Parathyroid adenoma (tissue), 2 donors: ENCODE results near the gene FSTL3.

Experiments
- H2AFZ ChIP-seq: fragments of 300-600 bp; sonication (generic); one replicate; pipeline ENCODE4 v1.7.0; 2017; ENCODE audit warnings: antibody characterized with exemption, mild to moderate bottlenecking
- H3K27ac ChIP-seq: fragments of 300-600 bp; sonication (generic); one replicate; pipeline ENCODE4 v1.7.0; 2017
- H3K27me3 ChIP-seq: fragments of 300-600 bp; sonication (generic); one replicate; pipeline ENCODE4 v1.7.0; 2017; ENCODE audit warnings: low read length; ENCODE audit not compliant: control insufficient read depth, insufficient read depth
- H3K36me3 ChIP-seq: fragments of 300-600 bp; sonication (generic); one replicate; pipeline ENCODE4 v1.7.0; 2017; ENCODE audit warnings: low read length; ENCODE audit not compliant: control insufficient read depth, insufficient read depth
- H3K4me1 ChIP-seq: fragments of 300-600 bp; sonication (generic); one replicate; pipeline ENCODE4 v1.7.0; 2017; ENCODE audit warnings: control low read depth
- H3K4me2 ChIP-seq: fragments of 300-600 bp; sonication (generic); one replicate; pipeline ENCODE4 v1.7.0; 2017; ENCODE audit warnings: low read length
- H3K4me3 ChIP-seq: fragments of 300-600 bp; sonication (generic); one replicate; pipeline ENCODE4 v1.7.0; 2017; ENCODE audit warnings: low read depth, low read length
- H3K79me2 ChIP-seq: fragments of 300-600 bp; sonication (generic); one replicate; pipeline ENCODE4 v1.7.0; 2017; ENCODE audit warnings: control low read depth
- H3K9ac ChIP-seq: fragments of 300-600 bp; sonication (generic); one replicate; pipeline ENCODE4 v1.7.0; 2017; ENCODE audit warnings: mild to moderate bottlenecking
- H3K9me3 ChIP-seq: fragments of 300-600 bp; sonication (generic); one replicate; pipeline ENCODE4 v1.7.0; 2017; ENCODE audit warnings: low read length; ENCODE audit not compliant: control insufficient read depth
- CTCF ChIP-seq: fragments of 300-600 bp; sonication (generic); IDR thresholded peaks from one replicate; pipeline ENCODE4 v1.7.0; 2017; ENCODE audit warnings: antibody characterized with exemption, mild to moderate bottlenecking
- donor health status: primary hyperparathyroidism.

Gene FSTL3

GRCh38 chr19:645912-646778 lies 30.0 kb upstream of the FSTL3 start:
- Histone ChIP-seq H3K4me3 (no peak overlapping the region), H2AFZ (no peak overlapping the region), H3K27ac (no peak overlapping the region), H3K4me2 (no peak overlapping the region), H3K27me3 (no peaks in the 10 kb centered on the region), H3K79me2 (no peaks in the 10 kb centered on the region), H3K36me3 (no peaks in the 10 kb centered on the region), H3K4me1 (no peaks in the 10 kb centered on the region), H3K9me3 (no peaks in the 10 kb centered on the region), H3K9ac (no peak overlapping the region)
- TF ChIP-seq CTCF = no peak

GRCh38 chr19:646779-647565 lies 29.2 kb upstream of the FSTL3 start:
- Histone ChIP-seq H3K27ac (no peak overlapping the region), H3K79me2 (no peaks in the 10 kb centered on the region), H3K9me3 (no peaks in the 10 kb centered on the region)

GRCh38 chr19:647566-648284 lies 28.5 kb upstream of the FSTL3 start:
- Histone ChIP-seq H3K27ac (no peak overlapping the region), H3K27me3 (no peaks in the 10 kb centered on the region), H3K9ac (no peak overlapping the region), H3K79me2 (peaks cover 5% of the 10 kb centered on the region), H3K36me3 (no peaks in the 10 kb centered on the region), H2AFZ (no peak overlapping the region), H3K9me3 (no peaks in the 10 kb centered on the region), H3K4me3 (no peak overlapping the region), H3K4me2 (no peak overlapping the region), H3K4me1 (no peaks in the 10 kb centered on the region)
- TF ChIP-seq CTCF = no peak

More at GRCh38 chr19:646779-647565, 29.2 kb upstream of the FSTL3 start:
- Histone ChIP-seq H3K9ac (no peak overlapping the region), H2AFZ (no peak overlapping the region), H3K27me3 (no peaks in the 10 kb centered on the region), H3K4me2 (no peak overlapping the region), H3K4me3 (no peak overlapping the region), H3K4me1 (no peaks in the 10 kb centered on the region), H3K36me3 (no peaks in the 10 kb centered on the region)
- TF ChIP-seq CTCF = no peak

GRCh38 chr19:648305-648704 lies 27.9 kb upstream of the FSTL3 start:
- H3K9me3 ChIP-seq = no peaks in the 10 kb centered on the region
- no peaks in the 10 kb centered on the region for H3K4me1 ChIP-seq
- no peak overlapping the region for H3K4me3 ChIP-seq
- no peak overlapping the region for H2AFZ ChIP-seq
- no peak overlapping the region for H3K4me2 ChIP-seq
- H3K27me3 ChIP-seq = no peaks in the 10 kb centered on the region
- no peak for TF ChIP-seq CTCF
- peaks cover 10% of the 10 kb centered on the region for H3K79me2 ChIP-seq
- no peak overlapping the region for H3K9ac ChIP-seq
- no peaks in the 10 kb centered on the region for H3K36me3 ChIP-seq
- no peak overlapping the region for H3K27ac ChIP-seq
